Cardiac muscle cell (in vitro differentiated cells and primary cell): ENCODE results near the gene PACSIN3. TPM values are rescaled to one million over a fixed set of nuclear protein-coding genes. Genes with fewer than 3 reads are reported as not detected.

Experiments used
- DNase-seq, 2 donors: peaks; one replicate each; pipeline versions ENCODE4 v3.0.0 to v3.0.0-alpha.2; 2010 to 2017; ENCODE audit warnings: low read depth in 1 of 2, low spot score in 1 of 2
- H3K27ac ChIP-seq: fragments of 200-600 bp; sonication (generic); 2 replicates; pipeline ENCODE4 v1.5.1; 2016
- H3K27me3 ChIP-seq: fragments of 200-600 bp; sonication (generic); 2 replicates; pipeline ENCODE4 v1.6.0; 2016; ENCODE audit warnings: control low read depth
- H3K36me3 ChIP-seq: fragments of 200-600 bp; sonication (generic); 2 replicates; pipeline ENCODE4 v1.5.1; 2016; ENCODE audit warnings: control low read depth
- H3K4me1 ChIP-seq: fragments of 200-600 bp; sonication (generic); 2 replicates; pipeline ENCODE4 v1.8.1; 2017; ENCODE audit warnings: low read depth, mild to moderate bottlenecking, mixed run types
- H3K4me3 ChIP-seq: fragments of 200-600 bp; sonication (generic); 2 replicates; pipeline ENCODE4 v1.5.1; 2016; ENCODE audit warnings: mild to moderate bottlenecking
- H3K9me3 ChIP-seq: fragments of 200-600 bp; sonication (generic); 2 replicates; pipeline ENCODE4 v1.5.1; 2017; ENCODE audit warnings: low read depth, mild to moderate bottlenecking, control low read depth
- polyA plus RNA-seq: library from polyadenylated mRNA; unstranded; fragments of >200 nt; fragmentation: Nextera tagmentation; extraction: Ambion mirVana; gene quantifications from 2 replicates; pipeline ENCODE4 v1.2.1, GENCODE V29; 2016
- total RNA-seq: library from RNA; depleted of rRNA; stranded (reverse); fragments of >200 nt; gene quantifications from 2 replicates; pipeline ENCODE4 v1.2.3, GENCODE V29; 2016
- TF ChIP-seq, protein P1 (sequence below): IDR thresholded peaks from 2 replicates; pipeline ENCODE4 v1.5.1; 2012; ENCODE audit warnings: low read depth, mild to moderate bottlenecking, low read length

PACSIN3 gene
- total and polyA plus RNA-seq, 2 experiments from 2014 or later = 79.8 to 113 TPM

DNA sequence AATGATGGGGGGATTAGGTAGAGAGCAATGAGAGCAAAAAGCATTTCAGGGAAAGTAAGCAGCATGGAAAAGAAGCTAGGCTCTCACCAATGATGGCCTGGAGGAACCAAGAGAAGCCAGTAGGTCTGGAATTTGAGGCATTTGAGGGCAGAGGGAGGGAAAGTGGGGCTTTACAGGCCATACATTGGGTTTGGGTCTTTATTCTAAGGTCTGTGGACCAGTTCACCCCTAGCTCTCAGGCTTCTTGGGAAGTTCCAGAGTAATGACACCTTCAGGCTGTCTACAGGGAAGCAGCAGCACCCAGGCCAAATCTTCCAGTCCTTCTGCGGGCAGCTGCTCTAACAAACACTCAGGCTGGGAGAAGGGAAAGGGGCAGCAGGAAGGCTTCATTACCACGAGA is 39.0 kb downstream of the PACSIN3 start:
- TF ChIP-seq, protein P1, sequence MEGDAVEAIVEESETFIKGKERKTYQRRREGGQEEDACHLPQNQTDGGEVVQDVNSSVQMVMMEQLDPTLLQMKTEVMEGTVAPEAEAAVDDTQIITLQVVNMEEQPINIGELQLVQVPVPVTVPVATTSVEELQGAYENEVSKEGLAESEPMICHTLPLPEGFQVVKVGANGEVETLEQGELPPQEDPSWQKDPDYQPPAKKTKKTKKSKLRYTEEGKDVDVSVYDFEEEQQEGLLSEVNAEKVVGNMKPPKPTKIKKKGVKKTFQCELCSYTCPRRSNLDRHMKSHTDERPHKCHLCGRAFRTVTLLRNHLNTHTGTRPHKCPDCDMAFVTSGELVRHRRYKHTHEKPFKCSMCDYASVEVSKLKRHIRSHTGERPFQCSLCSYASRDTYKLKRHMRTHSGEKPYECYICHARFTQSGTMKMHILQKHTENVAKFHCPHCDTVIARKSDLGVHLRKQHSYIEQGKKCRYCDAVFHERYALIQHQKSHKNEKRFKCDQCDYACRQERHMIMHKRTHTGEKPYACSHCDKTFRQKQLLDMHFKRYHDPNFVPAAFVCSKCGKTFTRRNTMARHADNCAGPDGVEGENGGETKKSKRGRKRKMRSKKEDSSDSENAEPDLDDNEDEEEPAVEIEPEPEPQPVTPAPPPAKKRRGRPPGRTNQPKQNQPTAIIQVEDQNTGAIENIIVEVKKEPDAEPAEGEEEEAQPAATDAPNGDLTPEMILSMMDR = no peak
- Histone ChIP-seq H3K27ac (no peak overlapping the region), H3K36me3 (no peaks in the 10 kb centered on the region), H3K27me3 (no peaks in the 10 kb centered on the region), H3K9me3 (no peaks in the 10 kb centered on the region), H3K4me3 (no peak overlapping the region), H3K4me1 (no peaks in the 10 kb centered on the region)
- no peak for DNase-seq

- H3K36me3 ChIP-seq = no peaks in the 10 kb centered on the region
- DNase-seq = no peak
- H3K4me1 ChIP-seq = no peaks in the 10 kb centered on the region
- H3K27ac ChIP-seq = no peak overlapping the region
- no peaks in the 10 kb centered on the region for H3K9me3 ChIP-seq
- H3K27me3 ChIP-seq = no peaks in the 10 kb centered on the region
- no peak overlapping the region for H3K4me3 ChIP-seq
- TF ChIP-seq, protein P1 = no peak
Measured at GRCh38 chr11:47144541-47144940, 41.7 kb downstream of the PACSIN3 start.

DNA sequence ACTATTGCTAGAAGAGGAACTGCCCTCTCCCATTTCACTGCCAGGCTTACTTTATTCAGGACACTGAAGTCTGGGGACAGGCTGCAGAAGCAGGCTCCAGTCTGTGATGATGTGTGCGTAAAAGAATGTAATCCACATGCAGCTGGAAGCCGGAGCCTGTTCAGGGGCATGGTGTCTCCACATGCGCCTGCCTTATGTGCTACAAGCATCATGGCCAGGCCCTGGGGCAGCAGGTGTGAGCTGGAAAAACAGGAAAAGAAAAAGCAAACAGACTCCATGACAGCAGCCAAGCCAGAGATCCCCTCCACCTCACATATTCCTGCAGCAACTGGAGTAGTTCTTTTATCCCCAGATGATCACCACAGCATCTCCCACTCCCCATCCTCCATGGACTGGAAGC is 42.9 kb downstream of the PACSIN3 start:
- Histone ChIP-seq H3K27ac (peak overlapping the region; percentile 0), H3K36me3 (no peaks in the 10 kb centered on the region)
- DNase-seq = peak in 1 of 2 donors; percentile 70

GRCh38 chr11:47139878-47140277 is 46.4 kb downstream of the PACSIN3 start:
- no peaks in the 10 kb centered on the region for H3K9me3 ChIP-seq
- TF ChIP-seq, protein P1 = no peak
- no peaks in the 10 kb centered on the region for H3K36me3 ChIP-seq
- DNase-seq = no peak
- no peaks in the 10 kb centered on the region for H3K27me3 ChIP-seq
- no peaks in the 10 kb centered on the region for H3K4me1 ChIP-seq
- H3K27ac ChIP-seq = no peak overlapping the region
- H3K4me3 ChIP-seq = no peak overlapping the region

More for the DNA sequence above, 42.9 kb downstream of the PACSIN3 start:
- no peaks in the 10 kb centered on the region for H3K27me3 ChIP-seq
- H3K4me1 ChIP-seq = no peaks in the 10 kb centered on the region
- TF ChIP-seq, protein P1 = no peak
- no peak overlapping the region for H3K4me3 ChIP-seq
- no peaks in the 10 kb centered on the region for H3K9me3 ChIP-seq

- TF ChIP-seq, protein P1 = no peak
- no peak overlapping the region for H3K4me3 ChIP-seq
- no peak for DNase-seq
- H3K27me3 ChIP-seq = no peaks in the 10 kb centered on the region
- H3K36me3 ChIP-seq = no peaks in the 10 kb centered on the region
- H3K4me1 ChIP-seq = peaks cover 14% of the 10 kb centered on the region
- H3K27ac ChIP-seq = no peak overlapping the region
- no peaks in the 10 kb centered on the region for H3K9me3 ChIP-seq
Measured at GRCh38 chr11:47137476-47137875, 48.8 kb downstream of the PACSIN3 start.

GRCh38 chr11:47136921-47137320 is 49.3 kb downstream of the PACSIN3 start:
- DNase-seq = no peak
- Histone ChIP-seq H3K27me3 (no peaks in the 10 kb centered on the region), H3K9me3 (no peaks in the 10 kb centered on the region), H3K27ac (no peak overlapping the region), H3K4me3 (no peak overlapping the region), H3K36me3 (no peaks in the 10 kb centered on the region), H3K4me1 (peaks cover 17% of the 10 kb centered on the region)
- TF ChIP-seq, protein P1 = no peak
